HCT116 (cell line): ENCODE data around the gene JPT1.

Experiments used
- CTCF ChIP-seq, 3 experiments: fragments of 200-600 bp in 1 of 3; sonication (generic) in 1 of 3; IDR thresholded peaks in 2 of 3; conservative IDR thresholded peaks in 1 of 3; 2 replicates each; pipeline ENCODE4 v1.5.1; 2012 to 2017; ENCODE audit warnings: low read depth in 2 of 3, low read length in 2 of 3, antibody characterized with exemption in 1 of 3, borderline replicate concordance in 1 of 3, control low read depth in 1 of 3, mild to moderate bottlenecking in 1 of 3, mixed read lengths in 1 of 3, mixed run types in 1 of 3, moderate library complexity in 1 of 3; ENCODE audit not compliant: insufficient read depth in 1 of 3
- EZH2 ChIP-seq: fragments of 200-600 bp; sonication (generic); IDR thresholded peaks from 2 replicates; pipeline ENCODE4 v1.6.1; 2017; ENCODE audit warnings: antibody characterized with exemption, mixed run types
- JUND ChIP-seq: IDR thresholded peaks from 2 replicates; pipeline ENCODE4 v1.6.1; 2012
- MAX ChIP-seq: IDR thresholded peaks from 2 replicates; pipeline ENCODE4 v1.6.1; 2012
- POLR2A ChIP-seq: IDR thresholded peaks from 2 replicates; pipeline ENCODE4 v1.7.0; 2011; ENCODE audit warnings: borderline replicate concordance; ENCODE audit not compliant: insufficient read depth, insufficient read length; ENCODE audit errors: extremely low read depth
- RAD21 ChIP-seq: IDR thresholded peaks from 2 replicates; pipeline ENCODE4 v1.6.1; 2012; ENCODE audit warnings: low read depth, mild to moderate bottlenecking
- REST ChIP-seq: IDR thresholded peaks from 2 replicates; pipeline ENCODE4 v1.6.1; 2012; ENCODE audit warnings: low read depth
- SIN3A ChIP-seq: IDR thresholded peaks from 2 replicates; pipeline ENCODE4 v1.6.1; 2012; ENCODE audit warnings: low read depth
- YY1 ChIP-seq: IDR thresholded peaks from 2 replicates; pipeline ENCODE4 v1.6.1; 2011; ENCODE audit warnings: low read length, low read depth, moderate library complexity, mild to moderate bottlenecking; ENCODE audit not compliant: insufficient replicate concordance; ENCODE audit errors: extremely low read depth

- no peak for TF ChIP-seq REST
- TF ChIP-seq SIN3A: no peak
- no peak for TF ChIP-seq CTCF (IDR thresholded peaks at IDR 0.05 in 2 of 3, conservative IDR thresholded peaks at IDR 0.05 in 1 of 3; ENCODE audit: borderline replicate concordance in 1 of 3, insufficient read depth in 1 of 3, low read depth in 2 of 3, low read length in 2 of 3)
- TF ChIP-seq MAX: peak; percentile 20; the same call in 1 of the 2 replicates
- no peak for TF ChIP-seq POLR2A
- TF ChIP-seq RAD21: no peak
- TF ChIP-seq JUND: no peak
- no peak for TF ChIP-seq YY1
- no peak for TF ChIP-seq EZH2
Observed at GRCh38 chr17:75153780-75154194, 525 bp downstream of the JPT1 start.
